Fibroblast of villous mesenchyme (primary cell): Measurements from ENCODE around the gene RIMBP2. TPM values are rescaled to one million over a fixed set of nuclear protein-coding genes. Genes with fewer than 3 reads are reported as not detected.

ENCODE experiments used
- DNase-seq: peaks from one replicate; pipeline ENCODE4 v3.0.0-alpha.2; 2010; ENCODE audit warnings: low read depth
- H3K4me3 ChIP-seq: 2 replicates; pipeline ENCODE4 v1.5.1; 2011; ENCODE audit warnings: low read depth, mild to moderate bottlenecking, low read length
- CTCF ChIP-seq: IDR thresholded peaks from 2 replicates; pipeline ENCODE4 v1.5.1; 2012; ENCODE audit warnings: low read depth, mild to moderate bottlenecking, low read length; ENCODE audit not compliant: insufficient read depth
- total RNA-seq: library from RNA; depleted of rRNA; stranded (reverse); fragments of >200 nt; gene quantifications from 2 replicates; pipeline ENCODE4 v1.2.3, GENCODE V29; 2012

The RIMBP2 gene
- total RNA-seq, 1 donor = not detected

GRCh38 chr12:130566446-130567155 lies 149.5 kb downstream of the RIMBP2 start:
- no peak for TF ChIP-seq CTCF
- no peak overlapping the region for H3K4me3 ChIP-seq
- no peak for DNase-seq

GRCh38 chr12:130565189-130565588 lies 150.9 kb downstream of the RIMBP2 start:
- DNase-seq = no peak
- TF ChIP-seq CTCF = no peak
- H3K4me3 ChIP-seq = no peak overlapping the region

GRCh38 chr12:130563323-130563722 lies 152.8 kb downstream of the RIMBP2 start:
- H3K4me3 ChIP-seq = no peak overlapping the region
- no peak for TF ChIP-seq CTCF
- no peak for DNase-seq

GRCh38 chr12:130562716-130563115 lies 153.4 kb downstream of the RIMBP2 start:
- no peak overlapping the region for H3K4me3 ChIP-seq
- no peak for TF ChIP-seq CTCF
- DNase-seq = no peak

GRCh38 chr12:130560321-130560720 lies 155.8 kb downstream of the RIMBP2 start:
- TF ChIP-seq CTCF = no peak
- H3K4me3 ChIP-seq = no peak overlapping the region
- no peak for DNase-seq

- no peak overlapping the region for H3K4me3 ChIP-seq
- no peak for TF ChIP-seq CTCF
- no peak for DNase-seq
These were observed 156.3 kb downstream of the RIMBP2 start for GRCh38 chr12:130559806-130560205.
